NAMALWA (cell line): ENCODE measurements around the gene ERG.
A peak's percentile ranks its signal among the peaks of the same experiment; 100 is the strongest.

ENCODE experiments used
- DNase-seq: peaks from one replicate; pipeline ENCODE4 v3.0.0-alpha.2; 2015; ENCODE audit warnings: low spot score

ERG gene

DNA sequence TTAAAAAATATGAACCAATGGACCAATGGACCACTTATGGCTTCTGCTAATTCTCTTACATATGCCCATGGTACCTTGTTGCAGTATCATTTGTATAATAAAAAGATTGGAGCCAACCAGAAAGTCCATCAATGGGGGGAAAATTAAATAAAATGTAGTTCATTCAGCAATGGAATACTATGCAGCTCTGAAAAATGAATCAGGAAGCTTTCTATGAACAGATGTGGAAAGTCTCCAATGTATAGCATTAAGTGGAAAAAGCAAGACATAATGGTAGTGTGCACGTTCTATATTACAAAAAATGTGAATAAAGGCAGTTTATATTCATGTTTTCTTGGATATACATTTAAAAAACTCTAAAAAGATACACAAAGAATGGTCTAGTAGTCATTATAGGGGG is 140.2 kb downstream of the ERG start:
- no peak for DNase-seq

GRCh38 chr21:38356883-38357625 is 141.2 kb downstream of the ERG start:
- DNase-seq = no peak

DNA sequence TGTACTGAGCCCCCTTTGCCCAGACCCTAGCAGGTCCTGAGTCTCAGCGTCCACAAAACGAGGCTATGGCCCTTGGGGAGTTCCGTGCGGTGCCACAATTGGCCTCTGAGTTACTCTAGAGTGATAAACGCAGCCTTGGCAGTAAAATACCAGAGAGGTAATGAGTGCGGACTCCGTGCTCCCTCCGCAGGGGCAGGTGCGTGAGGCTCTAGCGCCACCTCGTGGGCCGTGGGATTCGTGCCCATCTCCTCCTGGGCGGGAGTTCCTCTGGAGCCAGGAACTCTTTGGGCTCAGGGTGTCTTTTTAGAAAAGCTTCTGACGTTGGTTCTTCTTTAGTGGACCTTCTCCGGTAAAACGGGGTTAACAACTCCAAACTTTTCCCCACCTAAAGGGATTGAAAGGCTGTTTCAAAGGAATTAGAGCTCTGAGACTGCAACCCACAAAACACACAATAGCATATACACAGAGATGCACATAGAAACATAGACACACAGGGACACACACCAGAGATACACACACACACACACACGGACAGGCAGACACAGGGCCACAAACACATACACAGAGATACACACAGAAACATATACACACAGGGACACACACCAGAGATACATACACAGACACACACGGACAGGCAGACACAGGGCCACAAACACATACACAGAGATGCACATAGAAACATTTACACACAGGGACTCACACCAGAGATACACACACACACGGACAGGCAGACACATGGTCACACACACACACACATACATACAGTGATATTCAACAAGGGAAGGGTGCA is 142.1 kb downstream of the ERG start:
- peak; percentile 74 for DNase-seq

- DNase-seq = no peak
Measured at GRCh38 chr21:38355353-38355752, 142.9 kb downstream of the ERG start.

DNA sequence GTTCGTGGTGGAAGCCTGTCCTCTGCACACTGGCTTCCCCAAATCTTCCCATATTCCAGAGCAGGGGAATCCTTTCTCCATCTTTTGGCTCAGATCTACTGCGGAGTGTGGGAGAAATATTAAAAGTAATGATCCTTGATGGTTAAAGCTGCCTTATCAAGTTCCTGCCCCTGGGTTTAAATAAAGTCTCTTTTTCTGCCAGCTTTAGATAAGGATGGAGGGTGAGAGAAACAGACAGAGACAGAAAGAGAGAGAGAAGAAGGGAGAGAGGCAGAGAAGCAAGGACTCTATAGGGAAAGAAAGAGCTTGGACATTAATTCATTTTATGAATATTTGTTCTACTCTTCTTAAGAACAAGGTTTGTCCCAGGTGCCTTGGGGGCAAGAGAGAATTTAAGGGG is 143.5 kb downstream of the ERG start:
- DNase-seq = no peak

DNA sequence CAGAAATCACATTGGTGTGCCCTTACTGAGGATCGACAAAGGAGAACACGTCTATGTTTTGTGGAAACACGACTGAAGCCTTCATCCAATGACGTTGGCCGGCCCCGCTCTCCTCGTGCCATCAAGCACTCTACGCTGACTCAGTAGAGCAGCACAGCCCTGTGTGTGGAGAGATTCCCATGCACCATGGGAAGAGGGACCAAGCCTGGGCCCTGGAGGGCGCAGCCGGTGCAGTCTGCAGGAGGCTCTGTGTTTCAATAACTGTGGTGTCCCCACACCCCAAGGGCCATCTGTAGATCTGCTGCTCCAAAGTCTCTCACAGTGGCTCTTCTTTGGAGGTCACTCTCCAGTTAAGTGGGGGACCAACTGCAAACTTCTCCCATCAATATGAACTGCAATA is 144.0 kb downstream of the ERG start:
- DNase-seq = no peak

- peak; percentile 36 for DNase-seq
Measured at GRCh38 chr21:38352536-38353219, 145.6 kb downstream of the ERG start.

DNA sequence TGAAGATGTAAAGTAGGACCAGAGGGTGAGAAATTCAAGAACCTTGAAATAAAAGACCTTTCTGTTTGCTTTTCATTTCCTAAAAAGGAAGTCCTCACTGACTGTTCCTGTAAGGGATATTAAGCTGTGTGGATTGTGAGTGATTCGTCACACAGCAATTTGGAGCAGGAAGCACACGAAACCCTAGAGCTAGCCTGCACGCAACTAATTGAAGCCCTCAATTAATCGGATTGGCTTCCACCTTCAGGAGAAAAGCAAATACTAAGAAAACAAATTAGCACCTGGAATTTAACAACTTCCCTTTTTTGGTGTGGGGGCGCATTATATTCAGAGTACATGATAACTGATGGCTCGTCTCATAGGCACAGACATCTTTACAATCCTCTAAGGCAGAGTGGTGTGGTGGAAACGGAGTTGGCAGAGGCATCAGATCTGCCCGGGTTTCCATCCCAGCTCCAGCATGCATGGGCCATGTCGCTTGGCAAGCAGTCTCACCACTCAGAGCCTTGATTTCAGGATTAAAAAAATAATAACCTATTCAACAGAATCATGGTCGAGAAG is 146.2 kb downstream of the ERG start:
- peak; percentile 25 for DNase-seq

- DNase-seq = no peak
Measured at GRCh38 chr21:38351176-38351959, 146.9 kb downstream of the ERG start.

- DNase-seq = no peak
Measured at GRCh38 chr21:38350684-38351083, 147.6 kb downstream of the ERG start.

DNA sequence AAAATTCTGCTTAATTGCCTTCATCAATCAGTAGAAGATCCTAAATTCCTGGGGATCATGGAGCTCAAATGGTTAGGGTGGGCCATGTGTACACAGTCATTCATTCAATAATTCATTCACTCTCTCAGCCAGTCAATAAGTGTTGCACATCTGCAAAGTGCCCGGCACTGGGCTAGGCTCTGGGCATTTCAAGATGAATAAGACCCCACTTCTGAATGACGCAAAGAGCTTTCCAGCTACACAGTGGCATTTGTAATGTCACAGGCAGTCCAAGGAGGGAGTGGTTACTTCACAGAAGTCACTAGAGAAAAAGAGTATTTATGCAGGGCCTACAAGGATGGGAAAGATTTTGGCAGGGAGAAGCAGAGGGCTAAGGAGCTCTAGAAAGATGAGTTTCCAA is 148.3 kb downstream of the ERG start:
- DNase-seq = no peak

- DNase-seq = no peak
Measured at GRCh38 chr21:38349111-38349746, 149.0 kb downstream of the ERG start.

DNA sequence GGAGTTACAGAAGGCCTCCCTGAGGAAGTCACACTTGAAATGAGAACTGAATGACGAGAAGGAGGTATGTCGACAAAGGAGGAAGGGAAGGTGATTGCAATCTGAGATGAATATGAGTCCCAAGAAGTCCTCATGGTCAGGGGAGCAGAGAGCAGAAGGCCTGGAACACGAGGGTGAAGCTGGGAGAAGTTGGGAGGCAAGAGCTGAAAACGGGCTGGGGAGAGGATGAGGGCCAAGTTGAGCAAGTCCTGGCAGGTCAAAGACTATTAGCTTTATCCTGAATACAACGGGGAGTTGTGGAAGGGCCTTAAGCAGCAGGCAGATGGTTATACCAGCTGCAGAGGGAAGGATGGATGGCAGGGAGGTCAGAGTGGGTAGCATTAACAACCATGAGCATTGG is 152.0 kb downstream of the ERG start:
- DNase-seq = no peak

DNA sequence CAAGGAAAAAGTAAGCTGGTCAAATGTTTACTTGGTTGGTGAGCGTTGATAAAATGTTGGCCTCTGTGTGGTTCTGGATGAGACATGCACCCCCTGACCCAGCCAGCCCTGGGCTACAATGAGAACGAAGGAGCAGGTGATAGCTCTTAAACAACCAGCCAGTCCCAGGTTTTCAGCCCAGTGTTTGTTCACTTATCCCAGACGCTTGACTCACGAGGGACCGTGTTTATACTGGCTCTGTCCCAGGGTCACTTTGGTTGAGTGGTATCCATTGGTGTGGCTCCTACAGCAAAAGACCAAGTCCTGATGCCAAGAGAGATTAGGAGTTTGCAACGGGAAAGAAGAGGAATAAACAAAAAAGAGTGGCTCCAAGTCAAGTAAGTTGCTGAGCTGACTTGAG is 154.6 kb downstream of the ERG start:
- DNase-seq = no peak

DNA sequence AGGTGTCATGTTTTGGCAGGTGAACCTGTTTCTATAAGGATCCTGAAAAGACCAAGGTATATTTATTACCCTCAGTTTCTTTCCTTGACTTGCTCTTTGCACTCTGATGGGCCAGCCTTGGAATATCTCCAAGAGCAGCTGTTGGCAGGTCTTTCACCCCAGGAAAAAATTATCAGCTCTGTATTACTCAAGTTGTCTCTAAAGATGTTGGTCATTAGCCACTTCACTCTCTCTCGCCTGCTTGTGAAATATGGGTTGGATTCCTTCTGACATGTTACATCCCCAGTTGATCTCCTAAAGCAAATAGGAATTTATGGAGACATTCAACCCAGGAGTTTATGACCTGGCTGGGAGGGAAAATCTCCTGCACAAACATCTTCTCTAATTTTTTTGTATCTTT is 155.5 kb downstream of the ERG start:
- no peak for DNase-seq

DNA sequence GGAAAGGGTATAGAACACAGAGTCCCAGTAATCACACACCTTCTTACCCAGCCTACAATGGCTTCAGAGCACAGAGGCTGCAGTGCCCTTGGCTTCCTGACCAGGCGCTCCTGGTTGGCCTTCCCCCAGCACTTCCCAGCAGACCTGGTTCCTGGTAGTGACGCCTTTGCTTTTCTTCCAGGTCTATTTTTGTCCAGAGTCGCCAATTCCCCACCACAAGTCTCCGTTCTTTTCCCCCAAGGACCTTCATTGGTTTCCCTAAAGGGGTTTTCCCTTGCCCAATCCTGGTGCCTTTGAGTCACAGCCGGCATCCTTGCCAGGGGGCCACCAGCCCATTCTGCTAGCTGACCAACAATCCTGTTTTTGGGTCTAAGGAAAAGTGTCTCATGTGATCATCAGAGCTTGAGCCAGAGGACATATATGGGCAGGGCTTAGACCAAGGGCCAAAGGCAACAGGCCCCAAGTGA is 156.7 kb downstream of the ERG start:
- DNase-seq = no peak

DNA sequence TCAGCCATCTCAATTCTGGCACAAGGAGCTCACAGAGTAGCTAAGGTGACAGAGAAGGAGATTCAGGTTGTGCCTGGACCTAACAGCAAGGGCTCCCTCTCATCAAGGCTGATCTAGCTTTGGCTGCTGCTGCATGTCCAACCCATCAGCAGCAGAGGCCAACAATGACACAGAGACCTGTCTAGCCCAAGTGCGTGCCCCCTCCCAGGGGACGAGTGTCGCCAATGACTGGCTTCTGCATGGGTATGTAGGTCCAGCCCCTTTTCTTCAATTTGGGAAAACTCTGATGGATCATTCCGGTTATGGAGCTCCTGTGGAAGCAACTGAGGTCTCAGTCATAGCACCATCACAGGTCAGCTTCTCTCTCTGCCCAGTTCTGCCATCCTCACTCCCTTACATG is 158.1 kb downstream of the ERG start:
- DNase-seq = no peak

DNA sequence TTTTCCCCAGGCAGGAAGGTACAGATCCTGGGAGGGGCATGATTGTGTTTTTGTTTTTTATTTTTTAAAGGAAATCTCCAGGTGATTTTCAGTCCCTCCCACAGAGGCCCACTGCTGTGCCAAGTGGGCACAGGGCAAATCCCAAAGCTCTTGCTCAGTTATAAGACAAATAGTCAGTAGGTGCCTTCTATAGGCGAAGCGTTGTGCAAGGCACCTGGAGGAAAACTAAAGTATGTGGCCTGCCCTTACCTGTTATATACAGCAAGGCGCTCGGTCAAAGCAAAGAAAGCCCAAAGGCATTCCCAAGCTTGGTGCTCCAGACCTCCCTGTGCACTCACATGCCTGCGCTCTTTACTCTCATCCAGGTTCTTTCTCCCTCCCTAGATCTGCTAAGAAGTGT is 160.5 kb downstream of the ERG start:
- no peak for DNase-seq

DNA sequence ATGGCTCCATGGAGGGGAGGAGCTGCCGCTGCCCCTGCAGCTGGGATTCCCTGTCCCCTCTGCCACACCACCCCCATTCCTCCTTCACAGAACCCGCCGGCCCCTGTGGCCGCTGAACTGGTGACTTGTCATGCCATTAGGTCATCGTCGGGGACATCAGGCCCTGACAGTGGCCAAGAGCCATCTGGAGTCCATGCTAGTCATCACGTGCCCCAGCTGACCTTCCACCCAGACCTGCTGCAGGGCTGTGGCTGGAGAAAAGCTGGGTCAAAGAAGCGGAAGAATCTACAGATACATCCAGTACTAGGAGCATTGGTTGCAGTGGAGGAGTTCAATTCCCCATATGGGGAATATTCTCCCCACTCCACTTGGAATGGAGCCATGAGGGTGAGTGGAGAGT is 163.4 kb downstream of the ERG start:
- DNase-seq = no peak

DNA sequence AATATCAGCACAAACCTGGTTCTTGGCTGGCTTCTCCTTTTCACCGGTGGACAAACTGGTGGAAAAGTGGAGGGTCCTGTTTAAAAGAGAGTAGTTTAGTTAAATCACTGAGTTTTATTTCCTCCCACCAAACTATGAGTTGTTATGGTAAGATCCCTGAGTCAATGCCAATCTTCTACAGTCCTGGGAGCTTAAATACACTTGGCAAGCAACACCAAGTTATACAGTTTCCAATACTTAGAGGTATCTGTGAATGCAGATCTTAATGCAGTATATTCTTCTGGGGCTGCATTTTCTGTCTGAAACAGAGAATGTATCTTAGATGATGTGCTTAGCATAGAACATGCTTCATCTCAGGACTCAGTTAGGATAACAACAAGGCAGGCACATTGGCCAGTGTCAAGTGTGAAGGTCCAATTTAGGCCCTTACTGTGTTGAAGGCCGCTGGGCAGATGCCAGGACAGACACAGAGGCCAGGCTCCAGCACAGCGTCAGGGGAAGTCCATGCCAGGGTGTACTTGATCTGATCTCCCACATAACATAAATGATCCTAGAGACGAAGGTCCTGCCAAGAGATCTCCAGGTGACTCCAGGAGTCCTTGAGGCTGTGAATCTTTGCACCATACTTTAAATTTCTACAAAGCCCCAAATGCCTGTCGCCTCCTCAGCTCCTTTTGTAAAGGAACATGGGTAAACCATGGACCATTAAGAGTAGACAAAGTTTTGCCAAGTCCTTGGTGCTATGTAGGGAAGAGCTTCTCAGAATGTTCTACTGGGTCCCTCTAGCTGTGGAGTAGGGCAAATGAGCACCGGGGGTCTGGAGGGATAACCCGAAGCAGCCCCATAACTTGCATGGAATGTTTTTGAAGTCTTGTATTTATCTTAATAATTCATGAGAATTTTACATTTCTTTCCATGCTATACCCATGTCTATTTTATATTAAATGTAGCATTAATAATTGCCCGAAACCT is 164.7 kb downstream of the ERG start:
- DNase-seq = no peak
